ENCODE results near the gene NR2C2. TPM values are rescaled to one million over a fixed set of nuclear protein-coding genes. Genes with fewer than 3 reads are reported as not detected.

Gene NR2C2
- total and polyA plus RNA-seq, 10 of the 15 experiments (the other 5 are each of a cell fraction or from before 2014, with no cell fraction given) = 2.7 to 30.3 (median 18.3) TPM

DNA sequence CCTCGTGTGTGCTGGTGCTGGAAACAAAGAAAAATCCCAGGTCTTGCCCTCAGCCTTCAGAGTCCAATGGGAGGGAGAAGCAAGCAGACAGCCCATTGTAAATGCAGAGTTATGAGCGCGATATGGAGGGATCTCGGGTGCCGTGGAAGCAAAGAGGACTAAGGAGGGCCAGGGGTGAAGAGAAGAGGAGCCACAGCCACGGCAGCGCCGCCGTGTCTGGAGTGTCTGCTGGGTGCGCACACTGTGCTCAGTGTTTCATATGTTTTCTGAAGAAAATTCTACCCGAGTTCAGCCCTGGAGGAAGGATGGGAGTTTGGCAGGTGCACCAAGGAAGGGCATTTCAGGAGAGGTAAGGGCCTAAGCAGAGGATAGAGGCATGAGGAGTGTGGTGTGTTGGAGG, 35.7 kb upstream of the NR2C2 start:
- no peaks in the 10 kb centered on the region for H3K79me2 ChIP-seq (ENCODE audit: control insufficient read depth, insufficient read depth, low read length)
- peaks cover 0 to 1% of the 10 kb centered on the region in 2 experiments; a peak in 2 of 4 replicates for H3K27me3 ChIP-seq (replicated peaks in 1 of 2; ENCODE audit: control insufficient read depth in 2 of 2, insufficient read depth in 2 of 2, low read length in 1 of 2)
- WGBS (ENCODE audit: insufficient coverage, insufficient replicate concordance, low lambda C conversion rate, missing lambda C conversion rate) = 44% methylated on average over 11 of the region's 11 CpGs
- FAIRE-seq (no peak), ATAC-seq (no peak), DNase-seq (ENCODE audit: low read depth, low spot score) (no peak)
- H3K4me2 ChIP-seq (ENCODE audit: control insufficient read depth, insufficient read depth) = no peak overlapping the region
- intact Hi-C loops (cut with micrococcal nuclease; ENCODE audit: unreplicated experiment) (no loop called here), in situ Hi-C loops (cut with MboI) (no loop called here)
- BruUV-seq (replicated peaks) = no TSS peak
- H4K20me1 ChIP-seq (ENCODE audit: control insufficient read depth, insufficient read depth) = no peaks in the 10 kb centered on the region
- H3K27ac ChIP-seq (ENCODE audit: control insufficient read depth, insufficient read depth) = no peak overlapping the region
- SMC1A ChIA-PET (ENCODE audit: uncharacterized antibody, unreplicated experiment) = no interaction called here
- H3K36me3 ChIP-seq (ENCODE audit: control insufficient read depth in 2 of 2, insufficient read depth in 2 of 2, low read length in 1 of 2) = no peaks in the 10 kb centered on the region
- H2AFZ ChIP-seq (ENCODE audit: control insufficient read depth, low read depth, low read length) = no peak overlapping the region
- no peaks in the 10 kb centered on the region for H3K4me1 ChIP-seq (ENCODE audit: control insufficient read depth, insufficient read depth, low read length)
- H3K9ac ChIP-seq (ENCODE audit: control insufficient read depth, insufficient read depth, low read length) = no peak overlapping the region
- CTCF ChIA-PET = no interaction called here
- no peak overlapping the region for H3K4me3 ChIP-seq
- RAD21 ChIA-PET (ENCODE audit: unreplicated experiment) = interaction anchor here (1.6 kb wide), 1 partner anchor 119 kb away, joined by 3 read pairs; no protein-coding TSS in a partner anchor
- peaks cover 1% of the 10 kb centered on the region; the same call in 2 of the 3 replicates for H3K9me3 ChIP-seq (replicated peaks; ENCODE audit: control insufficient read depth, insufficient read depth, low read length)
- POLR2A ChIA-PET = no interaction called here
- TF ChIP-seq, protein P1, sequence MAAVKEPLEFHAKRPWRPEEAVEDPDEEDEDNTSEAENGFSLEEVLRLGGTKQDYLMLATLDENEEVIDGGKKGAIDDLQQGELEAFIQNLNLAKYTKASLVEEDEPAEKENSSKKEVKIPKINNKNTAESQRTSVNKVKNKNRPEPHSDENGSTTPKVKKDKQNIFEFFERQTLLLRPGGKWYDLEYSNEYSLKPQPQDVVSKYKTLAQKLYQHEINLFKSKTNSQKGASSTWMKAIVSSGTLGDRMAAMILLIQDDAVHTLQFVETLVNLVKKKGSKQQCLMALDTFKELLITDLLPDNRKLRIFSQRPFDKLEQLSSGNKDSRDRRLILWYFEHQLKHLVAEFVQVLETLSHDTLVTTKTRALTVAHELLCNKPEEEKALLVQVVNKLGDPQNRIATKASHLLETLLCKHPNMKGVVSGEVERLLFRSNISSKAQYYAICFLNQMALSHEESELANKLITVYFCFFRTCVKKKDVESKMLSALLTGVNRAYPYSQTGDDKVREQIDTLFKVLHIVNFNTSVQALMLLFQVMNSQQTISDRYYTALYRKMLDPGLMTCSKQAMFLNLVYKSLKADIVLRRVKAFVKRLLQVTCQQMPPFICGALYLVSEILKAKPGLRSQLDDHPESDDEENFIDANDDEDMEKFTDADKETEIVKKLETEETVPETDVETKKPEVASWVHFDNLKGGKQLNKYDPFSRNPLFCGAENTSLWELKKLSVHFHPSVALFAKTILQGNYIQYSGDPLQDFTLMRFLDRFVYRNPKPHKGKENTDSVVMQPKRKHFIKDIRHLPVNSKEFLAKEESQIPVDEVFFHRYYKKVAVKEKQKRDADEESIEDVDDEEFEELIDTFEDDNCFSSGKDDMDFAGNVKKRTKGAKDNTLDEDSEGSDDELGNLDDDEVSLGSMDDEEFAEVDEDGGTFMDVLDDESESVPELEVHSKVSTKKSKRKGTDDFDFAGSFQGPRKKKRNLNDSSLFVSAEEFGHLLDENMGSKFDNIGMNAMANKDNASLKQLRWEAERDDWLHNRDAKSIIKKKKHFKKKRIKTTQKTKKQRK (IDR thresholded peaks at IDR 0.05; ENCODE audit: low read depth, low read length) = no peak
- TF ChIP-seq, protein P2, sequence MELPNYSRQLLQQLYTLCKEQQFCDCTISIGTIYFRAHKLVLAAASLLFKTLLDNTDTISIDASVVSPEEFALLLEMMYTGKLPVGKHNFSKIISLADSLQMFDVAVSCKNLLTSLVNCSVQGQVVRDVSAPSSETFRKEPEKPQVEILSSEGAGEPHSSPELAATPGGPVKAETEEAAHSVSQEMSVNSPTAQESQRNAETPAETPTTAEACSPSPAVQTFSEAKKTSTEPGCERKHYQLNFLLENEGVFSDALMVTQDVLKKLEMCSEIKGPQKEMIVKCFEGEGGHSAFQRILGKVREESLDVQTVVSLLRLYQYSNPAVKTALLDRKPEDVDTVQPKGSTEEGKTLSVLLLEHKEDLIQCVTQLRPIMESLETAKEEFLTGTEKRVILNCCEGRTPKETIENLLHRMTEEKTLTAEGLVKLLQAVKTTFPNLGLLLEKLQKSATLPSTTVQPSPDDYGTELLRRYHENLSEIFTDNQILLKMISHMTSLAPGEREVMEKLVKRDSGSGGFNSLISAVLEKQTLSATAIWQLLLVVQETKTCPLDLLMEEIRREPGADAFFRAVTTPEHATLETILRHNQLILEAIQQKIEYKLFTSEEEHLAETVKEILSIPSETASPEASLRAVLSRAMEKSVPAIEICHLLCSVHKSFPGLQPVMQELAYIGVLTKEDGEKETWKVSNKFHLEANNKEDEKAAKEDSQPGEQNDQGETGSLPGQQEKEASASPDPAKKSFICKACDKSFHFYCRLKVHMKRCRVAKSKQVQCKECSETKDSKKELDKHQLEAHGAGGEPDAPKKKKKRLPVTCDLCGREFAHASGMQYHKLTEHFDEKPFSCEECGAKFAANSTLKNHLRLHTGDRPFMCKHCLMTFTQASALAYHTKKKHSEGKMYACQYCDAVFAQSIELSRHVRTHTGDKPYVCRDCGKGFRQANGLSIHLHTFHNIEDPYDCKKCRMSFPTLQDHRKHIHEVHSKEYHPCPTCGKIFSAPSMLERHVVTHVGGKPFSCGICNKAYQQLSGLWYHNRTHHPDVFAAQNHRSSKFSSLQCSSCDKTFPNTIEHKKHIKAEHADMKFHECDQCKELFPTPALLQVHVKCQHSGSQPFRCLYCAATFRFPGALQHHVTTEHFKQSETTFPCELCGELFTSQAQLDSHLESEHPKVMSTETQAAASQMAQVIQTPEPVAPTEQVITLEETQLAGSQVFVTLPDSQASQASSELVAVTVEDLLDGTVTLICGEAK (IDR thresholded peaks at IDR 0.05; ENCODE audit: borderline replicate concordance) = no peak
- no peak for TF ChIP-seq CHD2 (IDR thresholded peaks at IDR 0.05; ENCODE audit: borderline replicate concordance, low read depth, low read length)
- TF ChIP-seq TAF1 (IDR thresholded peaks at IDR 0.05; ENCODE audit: borderline replicate concordance, low read depth, low read length) = no peak
- TF ChIP-seq, protein P3, sequence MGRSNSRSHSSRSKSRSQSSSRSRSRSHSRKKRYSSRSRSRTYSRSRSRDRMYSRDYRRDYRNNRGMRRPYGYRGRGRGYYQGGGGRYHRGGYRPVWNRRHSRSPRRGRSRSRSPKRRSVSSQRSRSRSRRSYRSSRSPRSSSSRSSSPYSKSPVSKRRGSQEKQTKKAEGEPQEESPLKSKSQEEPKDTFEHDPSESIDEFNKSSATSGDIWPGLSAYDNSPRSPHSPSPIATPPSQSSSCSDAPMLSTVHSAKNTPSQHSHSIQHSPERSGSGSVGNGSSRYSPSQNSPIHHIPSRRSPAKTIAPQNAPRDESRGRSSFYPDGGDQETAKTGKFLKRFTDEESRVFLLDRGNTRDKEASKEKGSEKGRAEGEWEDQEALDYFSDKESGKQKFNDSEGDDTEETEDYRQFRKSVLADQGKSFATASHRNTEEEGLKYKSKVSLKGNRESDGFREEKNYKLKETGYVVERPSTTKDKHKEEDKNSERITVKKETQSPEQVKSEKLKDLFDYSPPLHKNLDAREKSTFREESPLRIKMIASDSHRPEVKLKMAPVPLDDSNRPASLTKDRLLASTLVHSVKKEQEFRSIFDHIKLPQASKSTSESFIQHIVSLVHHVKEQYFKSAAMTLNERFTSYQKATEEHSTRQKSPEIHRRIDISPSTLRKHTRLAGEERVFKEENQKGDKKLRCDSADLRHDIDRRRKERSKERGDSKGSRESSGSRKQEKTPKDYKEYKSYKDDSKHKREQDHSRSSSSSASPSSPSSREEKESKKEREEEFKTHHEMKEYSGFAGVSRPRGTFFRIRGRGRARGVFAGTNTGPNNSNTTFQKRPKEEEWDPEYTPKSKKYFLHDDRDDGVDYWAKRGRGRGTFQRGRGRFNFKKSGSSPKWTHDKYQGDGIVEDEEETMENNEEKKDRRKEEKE (IDR thresholded peaks at IDR 0.05) = no peak
- TF ChIP-seq POU2F2 (IDR thresholded peaks at IDR 0.05; ENCODE audit: borderline replicate concordance, low read depth, low read length) = no peak
- no peak for TF ChIP-seq ATF7 (IDR thresholded peaks at IDR 0.05; ENCODE audit: low read depth)
- TF ChIP-seq, protein P4, sequence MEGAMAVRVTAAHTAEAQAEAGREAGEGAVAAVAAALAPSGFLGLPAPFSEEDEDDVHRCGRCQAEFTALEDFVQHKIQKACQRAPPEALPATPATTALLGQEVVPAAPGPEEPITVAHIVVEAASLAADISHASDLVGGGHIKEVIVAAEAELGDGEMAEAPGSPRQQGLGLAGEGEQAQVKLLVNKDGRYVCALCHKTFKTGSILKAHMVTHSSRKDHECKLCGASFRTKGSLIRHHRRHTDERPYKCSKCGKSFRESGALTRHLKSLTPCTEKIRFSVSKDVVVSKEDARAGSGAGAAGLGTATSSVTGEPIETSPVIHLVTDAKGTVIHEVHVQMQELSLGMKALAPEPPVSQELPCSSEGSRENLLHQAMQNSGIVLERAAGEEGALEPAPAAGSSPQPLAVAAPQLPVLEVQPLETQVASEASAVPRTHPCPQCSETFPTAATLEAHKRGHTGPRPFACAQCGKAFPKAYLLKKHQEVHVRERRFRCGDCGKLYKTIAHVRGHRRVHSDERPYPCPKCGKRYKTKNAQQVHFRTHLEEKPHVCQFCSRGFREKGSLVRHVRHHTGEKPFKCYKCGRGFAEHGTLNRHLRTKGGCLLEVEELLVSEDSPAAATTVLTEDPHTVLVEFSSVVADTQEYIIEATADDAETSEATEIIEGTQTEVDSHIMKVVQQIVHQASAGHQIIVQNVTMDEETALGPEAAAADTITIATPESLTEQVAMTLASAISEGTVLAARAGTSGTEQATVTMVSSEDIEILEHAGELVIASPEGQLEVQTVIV (IDR thresholded peaks at IDR 0.05; ENCODE audit: borderline replicate concordance, partially characterized antibody) = no peak
- TF ChIP-seq POLR2AphosphoS2 (IDR thresholded peaks at IDR 0.05; ENCODE audit: low read depth, low read length) = no peak
- TF ChIP-seq CHD4 (IDR thresholded peaks at IDR 0.05) = no peak
- no peak for TF ChIP-seq SPI1 (IDR thresholded peaks at IDR 0.05; ENCODE audit: borderline replicate concordance, insufficient read depth, low read depth, low read length)
